Sigmoid colon (tissue), 7 donors: ENCODE measurements around the gene FIGNL2. TPM values are rescaled to one million over a fixed set of nuclear protein-coding genes. Genes with fewer than 3 reads are reported as not detected.

ENCODE experiments used
- DNase-seq: peaks from one replicate; pipeline ENCODE4 v3.0.0-alpha.2; 2019
- H3K27ac ChIP-seq, 4 donors: fragments of 200-600 bp; sonication (generic); one replicate each; pipeline ENCODE4 v1.5.1; 2016 to 2019; ENCODE audit warnings: mild to moderate bottlenecking in 1 of 4
- H3K27me3 ChIP-seq, 3 donors: fragments of 200-600 bp; sonication (generic); one replicate each; pipeline ENCODE4 v1.5.1; 2019; ENCODE audit warnings: mild to moderate bottlenecking in 1 of 3
- H3K36me3 ChIP-seq, 4 donors: fragments of 200-600 bp; sonication (generic); one replicate each; pipeline ENCODE4 v1.5.1; 2016 to 2019
- H3K4me1 ChIP-seq, 4 donors: fragments of 200-600 bp; sonication (generic); one replicate each; pipeline ENCODE4 v1.5.1; 2017 to 2019
- H3K4me3 ChIP-seq, 4 donors: fragments of 200-600 bp; sonication (generic); one replicate each; pipeline ENCODE4 v1.5.1; 2017 to 2019; ENCODE audit warnings: mild to moderate bottlenecking in 2 of 4, moderate library complexity in 1 of 4
- H3K9me3 ChIP-seq, 4 donors: fragments of 200-600 bp in 3 of 4; sonication (generic) in 3 of 4; one replicate each; pipeline versions ENCODE4 v1.5.1 to v1.6.1; 2013 to 2019
- EP300 ChIP-seq, 4 donors: sonication (generic); formaldehyde crosslinking; IDR thresholded peaks; one replicate each; pipeline ENCODE4 v1.6.1; 2017; ENCODE audit warnings: antibody characterized with exemption in 4 of 4
- POLR2A ChIP-seq, 2 donors: fragments of 450-650 bp; IDR thresholded peaks; one replicate each; pipeline ENCODE4 v1.6.1; 2016; ENCODE audit warnings: antibody characterized with exemption in 2 of 2, mild to moderate bottlenecking in 2 of 2, moderate library complexity in 2 of 2
- POLR2AphosphoS5 ChIP-seq, 4 donors: sonication (generic); formaldehyde crosslinking; IDR thresholded peaks; one replicate each; pipeline ENCODE4 v1.6.1; 2017; ENCODE audit warnings: antibody characterized with exemption in 4 of 4
- WGBS, 2 donors: extraction: QIAGEN DNeasy Blood & Tissue Kit; methylation state at CpG; one replicate each; pipeline ENCODE4 v1.1.7; 2013; 5-methylcytosine and 5-hydroxymethylcytosine counted together
- intact Hi-C: fragments of 100-400 bp; cut with DNase I; formaldehyde crosslinking; loops from one replicate; pipeline ENCODE4 v1.15.1; 2023
- polyA plus RNA-seq, 3 donors: library from polyadenylated mRNA; stranded (reverse); fragments of 200-250 nt; gene quantifications; one replicate each; pipeline ENCODE4 v1.2.3, GENCODE V29; 2013
- total RNA-seq, 4 donors: library from RNA; depleted of rRNA; stranded (reverse); fragments of >200 nt; gene quantifications; one replicate each; pipeline ENCODE4 v1.1.0, GENCODE V29; 2016
- TF ChIP-seq, protein P1 (sequence below), 4 experiments: fragments of 450-650 bp in 3 of 4; fragments of 200-600 bp in 1 of 4; IDR thresholded peaks; one replicate each; pipeline ENCODE4 v1.5.1; 2016 to 2019; ENCODE audit warnings: antibody characterized with exemption in 4 of 4, mild to moderate bottlenecking in 3 of 4, moderate library complexity in 2 of 4
- donor health status: healthy with polysubstance abuse.
- donor health status: Bipolar disorder and iron deficiency.
- donor health status: healthy.

Gene FIGNL2
- total and polyA plus RNA-seq, 7 donors: 0.28 to 0.36 (median 0.36) TPM; not detected in 4

GRCh38 chr12:51811203-51812202, 37.0 kb downstream of the FIGNL2 start:
- no peaks in the 10 kb centered on the region for H3K9me3 ChIP-seq
- no peak for DNase-seq
- H3K4me1 ChIP-seq: peaks cover 0 to 13% (median 8%) of the 10 kb centered on the region in 4 donors
- TF ChIP-seq POLR2A (IDR thresholded peaks at IDR 0.05): no peak
- TF ChIP-seq EP300 (IDR thresholded peaks at IDR 0.05): no peak
- TF ChIP-seq, protein P1, sequence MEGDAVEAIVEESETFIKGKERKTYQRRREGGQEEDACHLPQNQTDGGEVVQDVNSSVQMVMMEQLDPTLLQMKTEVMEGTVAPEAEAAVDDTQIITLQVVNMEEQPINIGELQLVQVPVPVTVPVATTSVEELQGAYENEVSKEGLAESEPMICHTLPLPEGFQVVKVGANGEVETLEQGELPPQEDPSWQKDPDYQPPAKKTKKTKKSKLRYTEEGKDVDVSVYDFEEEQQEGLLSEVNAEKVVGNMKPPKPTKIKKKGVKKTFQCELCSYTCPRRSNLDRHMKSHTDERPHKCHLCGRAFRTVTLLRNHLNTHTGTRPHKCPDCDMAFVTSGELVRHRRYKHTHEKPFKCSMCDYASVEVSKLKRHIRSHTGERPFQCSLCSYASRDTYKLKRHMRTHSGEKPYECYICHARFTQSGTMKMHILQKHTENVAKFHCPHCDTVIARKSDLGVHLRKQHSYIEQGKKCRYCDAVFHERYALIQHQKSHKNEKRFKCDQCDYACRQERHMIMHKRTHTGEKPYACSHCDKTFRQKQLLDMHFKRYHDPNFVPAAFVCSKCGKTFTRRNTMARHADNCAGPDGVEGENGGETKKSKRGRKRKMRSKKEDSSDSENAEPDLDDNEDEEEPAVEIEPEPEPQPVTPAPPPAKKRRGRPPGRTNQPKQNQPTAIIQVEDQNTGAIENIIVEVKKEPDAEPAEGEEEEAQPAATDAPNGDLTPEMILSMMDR (IDR thresholded peaks at IDR 0.05): no peak
- TF ChIP-seq POLR2AphosphoS5 (IDR thresholded peaks at IDR 0.05): no peak
- H3K36me3 ChIP-seq: no peaks in the 10 kb centered on the region
- no peak overlapping the region for H3K4me3 ChIP-seq
- no peak overlapping the region for H3K27ac ChIP-seq
- WGBS, 2 donors: 68 to 76% methylated on average over 13 of the region's 13 CpGs
- peaks cover 4 to 14% (median 9%) of the 10 kb centered on the region in 3 donors for H3K27me3 ChIP-seq
- intact Hi-C loops: no loop called here

DNA sequence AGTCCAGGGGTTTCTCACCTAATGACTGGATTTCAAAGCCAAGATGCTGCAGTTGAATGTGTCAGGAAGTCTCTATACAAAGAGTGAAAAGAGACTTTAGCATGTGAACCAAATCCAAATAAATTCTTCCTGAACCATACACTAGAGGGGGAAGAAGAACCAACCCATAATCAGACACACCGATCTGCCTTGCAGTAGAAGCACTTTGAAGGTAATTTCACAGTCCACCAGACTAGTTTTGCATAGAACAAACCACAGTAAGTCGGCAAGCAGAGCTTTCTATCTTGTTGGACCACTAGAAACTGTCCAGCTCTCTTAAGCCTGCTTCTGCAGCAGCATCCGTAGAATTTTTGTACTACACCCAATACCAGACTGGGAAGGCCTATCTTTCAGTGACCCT, 39.3 kb downstream of the FIGNL2 start:
- H3K27me3 ChIP-seq: no peaks in the 10 kb centered on the region
- intact Hi-C loops: no loop called here
- DNase-seq: no peak
- no peak overlapping the region for H3K27ac ChIP-seq
- no peak overlapping the region for H3K4me3 ChIP-seq
- H3K36me3 ChIP-seq: no peaks in the 10 kb centered on the region
- WGBS, 2 donors: 67 to 80% methylated on average over 3 of the region's 3 CpGs
- TF ChIP-seq POLR2A (IDR thresholded peaks at IDR 0.05) (no peak), POLR2AphosphoS5 (IDR thresholded peaks at IDR 0.05) (no peak), EP300 (IDR thresholded peaks at IDR 0.05) (no peak)
- TF ChIP-seq, protein P1 (IDR thresholded peaks at IDR 0.05): no peak
- no peaks in the 10 kb centered on the region for H3K9me3 ChIP-seq
- H3K4me1 ChIP-seq: peaks cover 0 to 4% (median 0%) of the 10 kb centered on the region in 4 donors

DNA sequence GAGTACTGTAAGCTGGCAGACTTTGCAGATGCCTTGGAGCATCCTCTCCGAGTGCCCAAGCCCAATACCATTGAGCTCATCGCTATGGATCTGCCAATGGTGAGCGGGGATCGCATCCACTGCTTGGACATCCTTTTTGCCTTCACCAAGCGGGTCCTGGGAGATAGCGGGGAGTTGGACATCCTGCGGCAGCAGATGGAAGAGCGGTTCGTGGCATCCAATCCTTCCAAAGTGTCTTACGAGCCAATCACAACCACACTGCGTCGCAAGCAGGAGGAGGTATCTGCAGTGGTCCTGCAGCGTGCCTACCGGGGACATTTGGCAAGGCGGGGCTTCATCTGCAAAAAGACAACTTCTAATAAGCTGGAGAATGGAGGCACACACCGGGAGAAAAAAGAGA, 41.6 kb downstream of the FIGNL2 start:
- 95 to 97% methylated on average over 16 of the region's 16 CpGs for WGBS, 2 donors
- DNase-seq: no peak
- H3K9me3 ChIP-seq: no peaks in the 10 kb centered on the region
- no peak for TF ChIP-seq POLR2AphosphoS5 (IDR thresholded peaks at IDR 0.05)
- TF ChIP-seq, protein P1 (IDR thresholded peaks at IDR 0.05): no peak
- TF ChIP-seq POLR2A (IDR thresholded peaks at IDR 0.05): no peak
- TF ChIP-seq EP300 (IDR thresholded peaks at IDR 0.05): no peak
- intact Hi-C loops: no loop called here
- H3K27me3 ChIP-seq: no peaks in the 10 kb centered on the region
- no peaks in the 10 kb centered on the region for H3K36me3 ChIP-seq
- no peaks in the 10 kb centered on the region for H3K4me1 ChIP-seq
- H3K27ac ChIP-seq: no peak overlapping the region
- no peak overlapping the region for H3K4me3 ChIP-seq

DNA sequence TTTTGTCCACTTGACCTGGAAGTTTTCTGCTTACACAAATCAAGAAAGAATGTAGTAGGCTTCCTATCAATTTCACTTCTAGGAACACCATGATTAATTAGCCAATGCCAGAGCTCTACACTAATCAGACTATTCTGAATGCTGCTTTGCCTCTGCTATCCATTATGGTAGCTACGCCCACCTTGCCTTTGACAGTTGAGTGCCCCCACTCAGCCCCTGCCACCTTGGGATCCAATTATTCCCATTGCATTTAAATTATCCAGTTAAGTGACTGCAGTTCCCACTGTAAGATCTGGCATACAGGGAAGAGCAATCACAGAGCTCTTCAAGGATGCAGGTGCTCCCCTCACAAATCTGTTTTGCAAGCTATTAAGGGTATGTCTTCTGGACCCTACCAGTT, 47.5 kb downstream of the FIGNL2 start:
- 94 to 99% methylated on average over 1 of the region's 1 CpG for WGBS, 2 donors
- no peaks in the 10 kb centered on the region for H3K4me1 ChIP-seq
- no peak for DNase-seq
- no peaks in the 10 kb centered on the region for H3K9me3 ChIP-seq
- H3K27me3 ChIP-seq: no peaks in the 10 kb centered on the region
- no peak overlapping the region for H3K27ac ChIP-seq
- no peaks in the 10 kb centered on the region for H3K36me3 ChIP-seq
- intact Hi-C loops: no loop called here
- TF ChIP-seq, protein P1 (IDR thresholded peaks at IDR 0.05): no peak
- TF ChIP-seq POLR2AphosphoS5 (IDR thresholded peaks at IDR 0.05): no peak
- TF ChIP-seq EP300 (IDR thresholded peaks at IDR 0.05): no peak
- TF ChIP-seq POLR2A (IDR thresholded peaks at IDR 0.05): no peak
- no peak overlapping the region for H3K4me3 ChIP-seq
